CD4-positive, alpha-beta T cell treated with Interleukin-21 for 1 hour (primary cell): ENCODE measurements around the gene TMEM60.
"Not testable (repeated sequence)": the region's sequence is repeated elsewhere in the genome, so short reads cannot be mapped to it uniquely, and the experiment has no call there.

ENCODE experiments used
- DNase-seq: peaks from one replicate; pipeline ENCODE4 v3.0.0-alpha.2; 2020

The TMEM60 gene

GRCh38 chr7:77811516-77812289, 13.5 kb upstream of the TMEM60 start:
- DNase-seq, result no peak

DNA sequence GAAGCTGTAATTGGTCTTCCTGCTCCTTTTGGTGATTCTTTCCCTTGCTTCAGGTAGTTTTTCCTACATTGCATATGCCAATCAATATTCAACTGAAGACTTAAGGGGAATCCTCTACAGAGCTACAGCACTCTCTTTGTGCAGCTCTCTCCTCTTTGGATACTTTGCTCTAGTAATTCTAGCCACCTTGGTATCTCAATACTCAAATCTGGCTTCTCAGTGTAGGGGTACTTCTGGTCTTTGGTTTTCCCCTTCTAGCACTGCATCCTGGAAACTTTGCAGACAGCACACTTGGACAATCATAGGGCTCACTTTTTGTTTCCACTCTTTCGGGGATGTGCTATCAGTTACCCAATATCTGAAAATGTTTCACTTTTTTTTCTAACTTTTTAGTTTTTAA, 10.3 kb upstream of the TMEM60 start:
- DNase-seq, result no peak

GRCh38 chr7:77806425-77806824, 8.2 kb upstream of the TMEM60 start:
- no peak for DNase-seq

DNA sequence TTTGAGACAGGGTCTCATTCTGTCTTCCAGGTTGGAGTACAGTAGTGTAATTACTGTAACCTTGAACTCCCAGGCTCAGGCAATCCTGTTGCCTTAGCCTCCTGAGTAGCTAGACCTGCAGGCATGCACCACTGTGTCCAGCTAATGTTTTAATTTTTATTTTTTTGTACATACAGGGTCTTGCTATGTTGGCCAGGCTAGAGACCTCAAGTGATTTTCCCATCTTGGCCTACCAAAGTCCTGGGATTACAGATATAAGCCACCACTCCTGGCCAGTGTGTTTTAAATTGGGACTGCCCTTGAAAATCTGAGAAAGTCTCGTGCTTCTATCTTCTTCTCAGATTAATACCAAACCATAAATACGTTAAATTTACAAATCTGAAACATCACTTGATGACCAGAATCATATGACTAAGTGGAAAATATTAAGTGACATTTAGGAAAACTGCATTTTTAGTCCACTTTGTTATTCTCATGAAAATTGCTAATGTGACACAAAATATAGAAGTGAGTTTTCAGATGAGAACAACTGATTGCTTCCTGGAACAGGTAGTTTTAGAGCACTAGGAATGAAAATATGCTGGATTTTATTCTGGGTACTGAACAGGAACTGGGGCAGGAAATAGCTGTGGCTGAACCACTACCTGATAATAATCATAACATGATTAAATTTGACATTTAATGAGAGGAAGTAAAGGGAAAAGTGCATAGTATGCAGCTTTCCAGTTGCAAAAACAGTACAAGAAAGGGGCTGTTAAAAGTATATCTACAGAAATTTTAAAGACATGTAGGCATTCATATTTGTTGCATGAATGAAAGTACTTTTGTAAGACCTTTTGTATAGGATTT, 4.5 kb upstream of the TMEM60 start:
- peak; percentile 42 for DNase-seq

- DNase-seq, result no peak
These were observed 2.5 kb upstream of the TMEM60 start for GRCh38 chr7:77800730-77801129.

DNA sequence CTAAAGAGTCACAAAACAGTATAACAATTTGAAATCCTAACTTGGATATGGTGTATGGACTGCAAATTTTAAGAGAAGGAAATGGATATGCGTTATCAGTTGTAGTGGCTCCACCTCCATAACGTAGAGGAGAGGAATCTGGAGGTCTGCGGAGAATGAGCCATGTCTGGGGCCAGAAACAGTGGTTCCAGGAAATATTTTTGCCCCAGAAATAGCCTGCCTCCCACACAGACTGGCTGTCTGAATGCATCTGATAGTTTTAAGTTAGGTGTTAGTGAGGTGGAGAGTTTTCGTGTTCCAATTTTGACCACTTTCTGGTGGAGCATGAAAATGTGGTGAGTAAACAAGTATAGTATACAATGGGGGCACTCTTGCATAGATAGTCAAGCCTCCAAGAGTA, 1.9 kb upstream of the TMEM60 start:
- DNase-seq, result no peak

GRCh38 chr7:77799078-77799964, 1.1 kb upstream of the TMEM60 start:
- peak; percentile 32 for DNase-seq

- no peak for DNase-seq
These were observed 370 bp downstream of the TMEM60 start for GRCh38 chr7:77797734-77798393.

- DNase-seq, result no peak
These were observed 1.3 kb downstream of the TMEM60 start for GRCh38 chr7:77796960-77797359.

GRCh38 chr7:77796109-77796508, 2.1 kb downstream of the TMEM60 start:
- DNase-seq, result no peak

- no peak for DNase-seq
These were observed 4.2 kb downstream of the TMEM60 start for GRCh38 chr7:77794000-77794399.

- DNase-seq, result no peak
These were observed 6.3 kb downstream of the TMEM60 start for GRCh38 chr7:77791956-77792355.

- DNase-seq, result no peak
These were observed 6.9 kb downstream of the TMEM60 start for GRCh38 chr7:77791336-77791735.

DNA sequence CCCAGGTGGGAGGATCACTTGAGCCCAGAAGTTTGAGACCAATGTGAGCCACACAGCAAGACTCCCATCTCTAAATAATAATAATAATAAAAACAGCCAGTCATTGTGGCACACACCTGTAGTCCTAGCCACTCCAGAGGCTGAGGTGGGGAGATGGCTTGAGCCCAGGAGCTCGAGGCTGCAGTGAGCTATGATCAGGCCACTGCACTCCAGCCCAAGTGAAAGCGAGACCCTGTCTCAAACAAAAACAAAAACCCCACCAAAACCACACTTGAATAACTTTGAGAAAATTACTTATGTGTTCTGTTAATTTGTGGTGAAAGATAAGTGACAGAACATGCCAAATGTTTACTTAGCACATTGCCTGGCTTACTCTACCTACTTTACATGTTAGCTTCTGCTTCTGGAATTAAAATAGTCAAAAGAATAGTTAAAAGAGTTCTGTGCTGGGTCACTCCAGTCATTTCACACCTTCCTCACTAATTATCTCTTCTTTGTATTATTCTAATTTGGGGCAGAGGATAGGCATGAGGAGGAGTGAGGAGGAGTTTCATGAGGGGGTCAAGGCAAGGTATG, 9.8 kb downstream of the TMEM60 start:
- DNase-seq, result no peak

DNA sequence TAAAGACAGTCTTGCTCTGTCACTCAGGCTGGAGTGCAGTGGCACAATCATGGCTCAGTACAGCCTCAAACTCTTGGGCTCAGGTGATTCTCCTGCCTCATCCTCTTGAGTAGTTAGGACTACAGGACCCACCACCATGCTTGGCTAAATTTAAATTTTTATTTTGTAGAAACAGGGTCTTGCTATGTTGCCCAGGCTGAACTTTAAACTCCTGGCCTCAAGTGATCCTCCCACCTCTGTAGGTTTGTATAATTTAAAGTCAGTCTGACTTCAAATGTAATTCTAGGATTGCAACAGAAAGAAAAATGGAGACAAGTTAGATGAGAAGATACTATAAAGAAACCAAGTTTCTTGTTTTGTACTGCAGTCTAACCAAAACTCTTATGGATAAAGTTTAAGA, 11.5 kb downstream of the TMEM60 start:
- DNase-seq, result no peak

DNA sequence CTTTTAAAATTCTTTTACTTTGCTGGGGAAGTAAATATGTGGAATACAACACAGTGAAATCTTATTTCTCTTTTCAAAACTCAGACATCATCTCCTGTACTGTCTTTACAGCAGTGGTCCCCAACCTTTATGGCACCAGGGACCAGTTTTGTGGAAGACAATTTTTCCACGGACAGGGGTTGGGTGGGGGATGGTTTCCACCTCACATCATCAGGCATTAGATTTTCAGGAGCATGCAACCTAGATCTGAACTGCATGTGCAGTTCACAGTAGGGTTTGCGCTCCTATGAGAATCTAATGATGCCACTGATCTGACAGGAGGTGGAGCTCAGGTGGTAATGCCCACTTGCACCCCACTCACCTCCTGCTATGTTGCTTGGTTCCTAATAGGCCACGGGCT, 12.2 kb downstream of the TMEM60 start:
- DNase-seq, result no peak

- not testable (repeated sequence) for DNase-seq
These were observed 13.8 kb downstream of the TMEM60 start for GRCh38 chr7:77784426-77784825.

- no peak for DNase-seq
These were observed 14.7 kb downstream of the TMEM60 start for GRCh38 chr7:77783545-77783944.

DNA sequence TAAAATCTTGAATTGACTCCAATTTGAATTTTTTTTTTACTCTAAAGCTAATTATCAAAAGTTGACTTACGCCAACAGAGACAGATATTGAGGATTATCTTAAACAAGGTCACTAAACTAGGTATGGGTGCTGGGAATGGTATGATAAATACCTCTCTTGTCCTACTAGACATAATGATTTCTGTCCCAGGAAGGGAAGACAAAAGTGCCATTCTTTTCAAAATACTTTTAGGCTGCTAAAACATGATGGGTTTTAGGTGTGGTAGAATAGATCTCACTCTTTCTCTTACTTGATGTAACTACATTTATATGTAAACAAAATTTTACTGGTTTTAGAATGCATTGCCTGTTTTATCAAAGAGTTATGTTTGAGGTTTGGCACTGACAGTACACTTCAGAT, 15.1 kb downstream of the TMEM60 start:
- no peak for DNase-seq

- DNase-seq, result no peak
These were observed 15.9 kb downstream of the TMEM60 start for GRCh38 chr7:77782383-77782782.

DNA sequence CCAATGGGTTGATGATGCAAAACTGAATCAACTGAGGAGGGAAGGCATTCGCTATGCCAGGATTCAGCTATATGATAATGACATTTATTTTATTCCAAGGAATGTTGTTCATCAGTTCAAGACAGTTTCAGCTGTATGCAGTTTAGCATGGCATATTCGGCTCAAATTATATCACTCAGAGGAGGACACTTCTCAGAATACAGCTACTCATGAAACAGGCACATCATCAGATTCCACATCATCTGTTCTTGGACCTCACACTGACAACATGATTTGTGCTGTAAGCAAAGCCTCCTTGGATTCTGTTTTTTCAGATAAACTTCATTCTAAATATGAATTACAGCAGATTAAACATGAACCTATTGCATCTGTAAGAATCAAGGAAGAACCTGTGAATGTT, 19.7 kb downstream of the TMEM60 start:
- no peak for DNase-seq

- no peak for DNase-seq
These were observed 26.3 kb downstream of the TMEM60 start for GRCh38 chr7:77771901-77772300.
